Spinal cord (tissue), 10 donors: Measurements from ENCODE around the gene C4BPB. TPM values are rescaled to one million over a fixed set of nuclear protein-coding genes. Genes with fewer than 3 reads are reported as not detected.
"Not testable (repeated sequence)": the region's sequence is repeated elsewhere in the genome, so short reads cannot be mapped to it uniquely, and the experiment has no call there.

ENCODE experiments used
- DNase-seq, 6 donors: peaks; one replicate each; pipeline versions ENCODE4 v3.0.0 to v3.0.0-alpha.2; 2013 to 2015; ENCODE audit warnings: low spot score in 6 of 6, low read depth in 4 of 6
- H3K27ac ChIP-seq: one replicate; pipeline ENCODE4 v1.5.1; 2013; ENCODE audit warnings: low read depth, low read length, control low read depth
- H3K27me3 ChIP-seq: one replicate; pipeline ENCODE4 v1.6.1; 2013; ENCODE audit warnings: low read length; ENCODE audit not compliant: control insufficient read depth, insufficient read depth
- H3K36me3 ChIP-seq: one replicate; pipeline ENCODE4 v1.6.1; 2013; ENCODE audit warnings: low read length; ENCODE audit not compliant: control insufficient read depth, insufficient read depth
- H3K4me1 ChIP-seq: one replicate; pipeline ENCODE4 v1.6.1; 2013; ENCODE audit warnings: low read length; ENCODE audit not compliant: control insufficient read depth, insufficient read depth
- H3K4me3 ChIP-seq: one replicate; pipeline ENCODE4 v1.5.1; 2013; ENCODE audit warnings: low read depth, low read length, control low read depth
- H3K9me3 ChIP-seq: one replicate; pipeline ENCODE4 v1.6.1; 2013; ENCODE audit warnings: low read length; ENCODE audit not compliant: control insufficient read depth, insufficient read depth
- WGBS: methylation state at CpG from one replicate; pipeline ENCODE4 v1.1.5; 2013; ENCODE audit warnings: missing lambda C conversion rate; ENCODE audit not compliant: insufficient coverage; 5-methylcytosine and 5-hydroxymethylcytosine counted together
- long read RNA-seq, 4 donors: transcript quantifications; one replicate each; lab custom pipeline, GENCODE V29; 2026
- polyA plus RNA-seq, 2 donors: library from polyadenylated mRNA; unstranded; fragments of 120-200 nt; gene quantifications; one replicate each; pipeline ENCODE4 v1.2.1, GENCODE V29; 2013; ENCODE audit not compliant: insufficient read length in 2 of 2
- total RNA-seq, 2 donors: library from RNA; depleted of rRNA in 1 of 2; stranded (reverse); fragments of 120-200 nt in 1 of 2; fragments of >200 nt in 1 of 2; gene quantifications; one replicate each; pipeline versions ENCODE4 v1.2.3 to v1.2.4, GENCODE V29; 2013 to 2014
- donor health status: healthy.

The C4BPB gene
- total RNA-seq (under 1 TPM in 1 of 2 donors, not detected in 1; 0.20 TPM), polyA plus RNA-seq (under 1 TPM; 0.13 to 0.32 TPM)
- long read RNA-seq, donor 1 = 0 reads
- long read RNA-seq, donor 2 = 0 reads
- long read RNA-seq, donor 3 = 0 reads
- long read RNA-seq, donor 4 = 0 reads

- WGBS = 95% methylated on average over 7 of the region's 9 CpGs
- Histone ChIP-seq H3K4me3 (no peak within 1 kb of the TSS), H3K36me3 (no peaks in the 10 kb centered on the region), H3K27ac (no peak within 1 kb of the TSS), H3K9me3 (no peaks in the 10 kb centered on the region), H3K4me1 (no peaks in the 10 kb centered on the region), H3K27me3 (no peaks in the 10 kb centered on the region)
- no peak for DNase-seq
Observed at GRCh38 chr1:207088701-207089626, at the start of gene C4BPB. Gene C4BPB (plus strand): TSS chr1:207088860. CDS start chr1:207089532, 672 bp downstream.

GRCh38 chr1:207039380-207040180 lies 49.1 kb upstream of the C4BPB start:
- Histone ChIP-seq H3K4me3 (no peak overlapping the region), H3K36me3 (no peaks in the 10 kb centered on the region), H3K27me3 (no peaks in the 10 kb centered on the region), H3K9me3 (no peaks in the 10 kb centered on the region), H3K4me1 (no peaks in the 10 kb centered on the region), H3K27ac (no peak overlapping the region)
- WGBS = no CpG with 5 or more reads among the region's 4 CpGs
- no peak for DNase-seq

GRCh38 chr1:207040181-207040533 lies 48.5 kb upstream of the C4BPB start:
- no peaks in the 10 kb centered on the region for H3K9me3 ChIP-seq
- H3K4me1 ChIP-seq = no peaks in the 10 kb centered on the region
- no peak overlapping the region for H3K27ac ChIP-seq
- no peaks in the 10 kb centered on the region for H3K36me3 ChIP-seq
- no peak for DNase-seq
- no peak overlapping the region for H3K4me3 ChIP-seq
- WGBS = 50% methylated on average over 2 of the region's 3 CpGs
- no peaks in the 10 kb centered on the region for H3K27me3 ChIP-seq

GRCh38 chr1:207041397-207041796 lies 47.3 kb upstream of the C4BPB start:
- no CpG with 5 or more reads among the region's 2 CpGs for WGBS
- H3K27me3 ChIP-seq, H3K4me1 ChIP-seq, DNase-seq, H3K9me3 ChIP-seq, H3K4me3 ChIP-seq, H3K27ac ChIP-seq, H3K36me3 ChIP-seq: not testable (repeated sequence)

- no peak overlapping the region for H3K4me3 ChIP-seq
- 67% methylated on average over 1 of the region's 2 CpGs for WGBS
- no peaks in the 10 kb centered on the region for H3K9me3 ChIP-seq
- H3K27me3 ChIP-seq = no peaks in the 10 kb centered on the region
- peaks cover 3% of the 10 kb centered on the region for H3K36me3 ChIP-seq
- no peak overlapping the region for H3K27ac ChIP-seq
- DNase-seq = no peak
- H3K4me1 ChIP-seq = no peaks in the 10 kb centered on the region
Observed at GRCh38 chr1:207045453-207045852, 43.2 kb upstream of the C4BPB start.

- no peaks in the 10 kb centered on the region for H3K9me3 ChIP-seq
- no peak overlapping the region for H3K4me3 ChIP-seq
- peaks cover 11% of the 10 kb centered on the region for H3K4me1 ChIP-seq
- DNase-seq = no peak
- no peaks in the 10 kb centered on the region for H3K27me3 ChIP-seq
- no peak overlapping the region for H3K27ac ChIP-seq
- peaks cover 3% of the 10 kb centered on the region for H3K36me3 ChIP-seq
- no CpG with 5 or more reads among the region's 1 CpG for WGBS
Observed at GRCh38 chr1:207047505-207047904, 41.2 kb upstream of the C4BPB start.

- peaks cover 12% of the 10 kb centered on the region for H3K4me1 ChIP-seq
- DNase-seq = no peak
- H3K36me3 ChIP-seq = peaks cover 3% of the 10 kb centered on the region
- no peak overlapping the region for H3K27ac ChIP-seq
- H3K27me3 ChIP-seq = no peaks in the 10 kb centered on the region
- H3K4me3 ChIP-seq = no peak overlapping the region
- 67% methylated on average over 2 of the region's 6 CpGs for WGBS
- H3K9me3 ChIP-seq = no peaks in the 10 kb centered on the region
Observed at GRCh38 chr1:207048041-207048440, 40.6 kb upstream of the C4BPB start.

GRCh38 chr1:207049054-207049453 lies 39.6 kb upstream of the C4BPB start:
- H3K27ac ChIP-seq = no peak overlapping the region
- WGBS = 100% methylated on average over 1 of the region's 4 CpGs
- no peaks in the 10 kb centered on the region for H3K9me3 ChIP-seq
- H3K36me3 ChIP-seq = peaks cover 3% of the 10 kb centered on the region
- peaks cover 18% of the 10 kb centered on the region for H3K4me1 ChIP-seq
- no peaks in the 10 kb centered on the region for H3K27me3 ChIP-seq
- no peak overlapping the region for H3K4me3 ChIP-seq
- DNase-seq = no peak

GRCh38 chr1:207049514-207049913 lies 39.1 kb upstream of the C4BPB start:
- DNase-seq = no peak
- H3K27me3 ChIP-seq = no peaks in the 10 kb centered on the region
- H3K4me1 ChIP-seq = peaks cover 18% of the 10 kb centered on the region
- H3K9me3 ChIP-seq = no peaks in the 10 kb centered on the region
- peaks cover 3% of the 10 kb centered on the region for H3K36me3 ChIP-seq
- peak overlapping the region; percentile 97 for H3K4me3 ChIP-seq
- WGBS = 90% methylated on average over 3 of the region's 8 CpGs
- H3K27ac ChIP-seq = no peak overlapping the region
